GM18867 (cell line): ENCODE results near the gene TUBA4B.
A peak's percentile ranks its signal among the peaks of the same experiment; 100 is the strongest.
"Not testable (repeated sequence)": the region's sequence is repeated elsewhere in the genome, so short reads cannot be mapped to it uniquely, and the experiment has no call there.

Experiments used
- ATAC-seq: cut with Tn5 transposase; IDR thresholded peaks from one replicate; pipeline ENCODE4 v1.9.1; 2021; ENCODE audit warnings: mild to moderate bottlenecking, moderate library complexity; ENCODE audit not compliant: unreplicated experiment

TUBA4B gene

GRCh38 chr2:219247678-219248642 lies 5.1 kb upstream of the TUBA4B start:
- ATAC-seq: no peak

- no peak for ATAC-seq
These were observed 4.2 kb upstream of the TUBA4B start for GRCh38 chr2:219248845-219249202.

GRCh38 chr2:219249203-219249980 lies 3.7 kb upstream of the TUBA4B start:
- peak; percentile 35 for ATAC-seq

- ATAC-seq: no peak
These were observed 2.8 kb upstream of the TUBA4B start for GRCh38 chr2:219250049-219250781.

- no peak for ATAC-seq
These were observed 1.4 kb upstream of the TUBA4B start for GRCh38 chr2:219251656-219252055.

- ATAC-seq: no peak
These were observed 959 bp upstream of the TUBA4B start for GRCh38 chr2:219252084-219252483.

- ATAC-seq: no peak
These were observed 508 bp upstream of the TUBA4B start for GRCh38 chr2:219252570-219252899.

- ATAC-seq: peak; percentile 48
These were observed 928 bp downstream of the TUBA4B start, which contains the start of gene TUBA4A for GRCh38 chr2:219253753-219254589. TSS of gene TUBA4A (minus strand) at chr2:219253918. CDS start at chr2:219253858, 60 bp downstream.

GRCh38 chr2:219254590-219255201 lies 1.7 kb downstream of the TUBA4B start:
- ATAC-seq: peak; percentile 40

GRCh38 chr2:219258942-219259341 lies 5.9 kb downstream of the TUBA4B start:
- not testable (repeated sequence) for ATAC-seq

- no peak for ATAC-seq
These were observed 8.2 kb downstream of the TUBA4B start for GRCh38 chr2:219261024-219261855.

GRCh38 chr2:219266232-219266631 lies 13.2 kb downstream of the TUBA4B start:
- ATAC-seq: no peak

- no peak for ATAC-seq
These were observed 13.8 kb downstream of the TUBA4B start for GRCh38 chr2:219266886-219267285.

GRCh38 chr2:219268294-219268693 lies 15.3 kb downstream of the TUBA4B start:
- ATAC-seq: no peak

- ATAC-seq: no peak
These were observed 16.5 kb downstream of the TUBA4B start for GRCh38 chr2:219269362-219270054.

- no peak for ATAC-seq
These were observed 17.0 kb downstream of the TUBA4B start for GRCh38 chr2:219270055-219270372.

GRCh38 chr2:219271021-219271420 lies 18.0 kb downstream of the TUBA4B start:
- ATAC-seq: no peak

GRCh38 chr2:219272356-219272755 lies 19.3 kb downstream of the TUBA4B start:
- no peak for ATAC-seq

- no peak for ATAC-seq
These were observed 20.0 kb downstream of the TUBA4B start for GRCh38 chr2:219272995-219273394.
